Neuronal stem cell (in vitro differentiated cells): ENCODE data around the gene GBGT1.

Source experiments
- DNase-seq: peaks from one replicate; pipeline ENCODE4 v3.0.0-alpha.2; 2013; ENCODE audit warnings: low spot score
- H2AFZ ChIP-seq: one replicate; pipeline ENCODE4 v1.6.1; 2013; ENCODE audit warnings: mild to moderate bottlenecking, low read length, inconsistent platforms
- H2AK5ac ChIP-seq: 2 replicates; pipeline ENCODE4 v1.6.1; 2013; ENCODE audit warnings: low read depth, mild to moderate bottlenecking, inconsistent platforms, low read length, moderate library complexity, mixed read lengths
- H2BK120ac ChIP-seq: 2 replicates; pipeline ENCODE4 v1.6.1; 2013; ENCODE audit warnings: low read depth, mild to moderate bottlenecking, inconsistent platforms, low read length, moderate library complexity, mixed read lengths
- H2BK12ac ChIP-seq: one replicate; pipeline ENCODE4 v1.6.1; 2013; ENCODE audit warnings: low read length, inconsistent platforms
- H2BK15ac ChIP-seq: 2 replicates; pipeline ENCODE4 v1.6.1; 2013; ENCODE audit warnings: mild to moderate bottlenecking, low read length, inconsistent platforms, mixed read lengths
- H2BK5ac ChIP-seq: one replicate; pipeline ENCODE4 v1.6.1; 2013; ENCODE audit warnings: inconsistent platforms, mild to moderate bottlenecking, low read length, moderate library complexity
- H3K14ac ChIP-seq: one replicate; pipeline ENCODE4 v1.6.1; 2013; ENCODE audit warnings: low read length, inconsistent platforms
- H3K18ac ChIP-seq: 2 replicates; pipeline ENCODE4 v1.6.1; 2013; ENCODE audit warnings: low read length, inconsistent platforms
- H3K23ac ChIP-seq: 2 replicates; pipeline ENCODE4 v1.6.1; 2013; ENCODE audit warnings: low read depth, mild to moderate bottlenecking, mixed read lengths, low read length, inconsistent platforms; ENCODE audit not compliant: poor library complexity
- H3K27ac ChIP-seq: replicated peaks from 3 replicates; pipeline ENCODE4 v1.5.1; 2013; ENCODE audit warnings: low read length, inconsistent platforms
- H3K27me3 ChIP-seq, 3 experiments: 2 replicates each; pipeline ENCODE4 v1.6.1; 2013; ENCODE audit warnings: low read length in 3 of 3, mild to moderate bottlenecking in 2 of 3, inconsistent platforms in 1 of 3, low read depth in 1 of 3, mixed read lengths in 1 of 3, moderate library complexity in 1 of 3; ENCODE audit not compliant: control insufficient read depth in 3 of 3, insufficient read depth in 3 of 3
- H3K36me3 ChIP-seq, 2 donors: replicated peaks in 1 of 2; 2 replicates each; pipeline ENCODE4 v1.6.1; 2013; ENCODE audit warnings: low read length in 2 of 2; ENCODE audit not compliant: control insufficient read depth in 2 of 2, insufficient read depth in 2 of 2
- H3K4ac ChIP-seq: 2 replicates; pipeline ENCODE4 v1.6.1; 2013; ENCODE audit warnings: inconsistent platforms, mild to moderate bottlenecking, low read length, moderate library complexity
- H3K4me1 ChIP-seq, 2 donors: 1 replicate in 1 of 2; 2 replicates in 1 of 2; pipeline ENCODE4 v1.6.1; 2013; ENCODE audit warnings: low read length in 2 of 2, low read depth in 1 of 2; ENCODE audit not compliant: control insufficient read depth in 2 of 2, insufficient read depth in 1 of 2
- H3K4me2 ChIP-seq: one replicate; pipeline ENCODE4 v1.6.1; 2013; ENCODE audit warnings: mild to moderate bottlenecking, low read length, inconsistent platforms; ENCODE audit not compliant: insufficient read depth, poor library complexity, severe bottlenecking
- H3K4me3 ChIP-seq, 2 donors: 2 replicates each; pipeline ENCODE4 v1.5.1; 2013; ENCODE audit warnings: low read length in 2 of 2, mild to moderate bottlenecking in 2 of 2, inconsistent platforms in 1 of 2, moderate library complexity in 1 of 2
- H3K79me1 ChIP-seq: one replicate; pipeline ENCODE4 v1.6.1; 2013; ENCODE audit warnings: low read depth, mild to moderate bottlenecking, inconsistent platforms, low read length, moderate library complexity
- H3K9ac ChIP-seq: one replicate; pipeline ENCODE4 v1.6.1; 2013; ENCODE audit warnings: mild to moderate bottlenecking, low read depth, low read length, inconsistent platforms; ENCODE audit not compliant: poor library complexity
- H3K9me3 ChIP-seq, 2 donors: replicated peaks in 1 of 2; 2 replicates each; pipeline versions ENCODE3 to v1.6.1; 2013; ENCODE audit warnings: low read length in 2 of 2, mild to moderate bottlenecking in 2 of 2, inconsistent platforms in 1 of 2, low read depth in 1 of 2, mixed read lengths in 1 of 2, moderate library complexity in 1 of 2; ENCODE audit not compliant: control insufficient read depth in 2 of 2, insufficient read depth in 1 of 2
- H4K8ac ChIP-seq: one replicate; pipeline ENCODE4 v1.6.1; 2013; ENCODE audit warnings: low read depth, mild to moderate bottlenecking, inconsistent platforms, low read length, moderate library complexity
- H4K91ac ChIP-seq: one replicate; pipeline ENCODE4 v1.6.1; 2013; ENCODE audit warnings: low read length, low read depth, mild to moderate bottlenecking, inconsistent platforms; ENCODE audit not compliant: poor library complexity
- WGBS, 2 donors: extraction: QIAGEN DNeasy Blood & Tissue Kit; methylation state at CpG; one replicate each; pipeline ENCODE4 v1.1.7; 2013; ENCODE audit warnings: missing lambda C conversion rate in 2 of 2, mixed read lengths in 1 of 2; ENCODE audit not compliant: insufficient read length in 2 of 2, insufficient replicate concordance in 1 of 2; ENCODE audit errors: extremely low coverage in 2 of 2; 5-methylcytosine and 5-hydroxymethylcytosine counted together

Gene GBGT1

GRCh38 chr9:133130685-133131244 is 32.9 kb downstream of the GBGT1 start:
- WGBS, 2 donors, result no CpG with 5 or more reads among the region's 10 CpGs

DNA sequence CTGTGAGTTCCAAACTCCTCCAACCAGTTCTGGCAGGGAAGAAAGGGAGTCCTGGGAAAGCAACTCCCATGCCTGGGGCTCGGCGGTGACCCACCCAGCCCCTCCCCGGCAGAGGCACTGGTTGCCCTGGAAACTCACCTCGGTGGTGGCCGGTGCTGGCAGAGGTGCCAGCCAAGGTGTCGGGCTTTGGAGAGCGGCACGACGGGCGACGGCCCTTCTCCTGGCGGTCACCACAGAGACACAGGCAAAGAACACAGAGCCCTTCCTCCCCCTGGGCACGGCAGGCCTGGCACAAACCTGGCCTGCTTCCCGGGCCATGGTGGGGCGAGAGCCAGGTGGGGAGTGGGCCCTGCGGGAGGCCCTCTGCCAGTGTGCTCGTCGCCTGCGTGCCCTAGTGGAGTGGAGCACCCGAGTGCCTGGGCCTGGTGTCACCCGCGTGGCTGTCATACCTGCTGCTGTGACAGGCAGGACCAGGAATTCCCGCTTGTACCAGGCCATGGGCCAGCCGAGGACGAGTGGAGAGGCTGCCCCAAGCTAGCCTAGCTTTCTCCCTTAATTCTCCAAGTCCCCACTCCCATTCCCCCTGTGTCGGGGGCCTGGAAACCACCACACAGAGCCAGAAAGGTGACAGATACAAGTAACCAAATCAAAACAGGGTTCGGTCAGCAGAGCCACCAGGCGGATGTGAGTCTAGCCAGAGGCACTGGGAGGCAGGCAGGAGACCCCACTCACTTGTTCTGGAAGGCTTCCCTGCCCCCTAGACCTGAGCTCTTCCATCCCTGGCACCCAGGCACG is 34.5 kb downstream of the GBGT1 start:
- Histone ChIP-seq H3K4me3 (no peak overlapping the region), H3K9me3 (no peaks in the 10 kb centered on the region), H4K8ac (no peak overlapping the region), H3K27ac (no peak overlapping the region), H4K91ac (no peak overlapping the region), H3K18ac (no peak overlapping the region), H2BK120ac (peak overlapping the region; percentile 41), H3K79me1 (peaks cover 15% of the 10 kb centered on the region), H3K4ac (no peak overlapping the region), H2BK12ac (no peak overlapping the region), H3K27me3 (no peaks in the 10 kb centered on the region), H3K36me3 (peaks cover 5% of the 10 kb centered on the region in 2 donors), H2AK5ac (no peak overlapping the region), H3K4me2 (no peak overlapping the region), H2AFZ (no peak overlapping the region), H2BK5ac (no peak overlapping the region), H3K14ac (no peak overlapping the region), H3K9ac (no peak overlapping the region), H2BK15ac (no peak overlapping the region), H3K4me1 (peaks cover 17 to 22% of the 10 kb centered on the region in 2 donors), H3K23ac (no peak overlapping the region)
- DNase-seq, result no peak
- WGBS, 2 donors, result no CpG with 5 or more reads among the region's 29 CpGs

More at GRCh38 chr9:133130685-133131244, 32.9 kb downstream of the GBGT1 start:
- no peak overlapping the region for H4K8ac ChIP-seq
- peak overlapping the region; percentile 81 for H2AK5ac ChIP-seq
- H3K27ac ChIP-seq, result no peak overlapping the region
- no peak for DNase-seq
- H3K4me2 ChIP-seq, result no peak overlapping the region
- peak overlapping the region; percentile 17 for H2BK15ac ChIP-seq
- peaks cover 21 to 25% of the 10 kb centered on the region in 2 donors for H3K4me1 ChIP-seq
- no peak overlapping the region for H3K9ac ChIP-seq
- H3K79me1 ChIP-seq, result peaks cover 15% of the 10 kb centered on the region
- no peak overlapping the region for H3K4ac ChIP-seq
- peak overlapping the region; percentile 35 for H3K18ac ChIP-seq
- H3K9me3 ChIP-seq, result no peaks in the 10 kb centered on the region
- H2AFZ ChIP-seq, result no peak overlapping the region
- H3K4me3 ChIP-seq, result no peak overlapping the region
- H3K27me3 ChIP-seq, result no peaks in the 10 kb centered on the region
- no peak overlapping the region for H3K14ac ChIP-seq
- H3K23ac ChIP-seq, result no peak overlapping the region
- peaks cover 5% of the 10 kb centered on the region in 2 donors for H3K36me3 ChIP-seq
- no peak overlapping the region for H2BK120ac ChIP-seq
- H2BK12ac ChIP-seq, result no peak overlapping the region
- H4K91ac ChIP-seq, result no peak overlapping the region
- no peak overlapping the region for H2BK5ac ChIP-seq

DNA sequence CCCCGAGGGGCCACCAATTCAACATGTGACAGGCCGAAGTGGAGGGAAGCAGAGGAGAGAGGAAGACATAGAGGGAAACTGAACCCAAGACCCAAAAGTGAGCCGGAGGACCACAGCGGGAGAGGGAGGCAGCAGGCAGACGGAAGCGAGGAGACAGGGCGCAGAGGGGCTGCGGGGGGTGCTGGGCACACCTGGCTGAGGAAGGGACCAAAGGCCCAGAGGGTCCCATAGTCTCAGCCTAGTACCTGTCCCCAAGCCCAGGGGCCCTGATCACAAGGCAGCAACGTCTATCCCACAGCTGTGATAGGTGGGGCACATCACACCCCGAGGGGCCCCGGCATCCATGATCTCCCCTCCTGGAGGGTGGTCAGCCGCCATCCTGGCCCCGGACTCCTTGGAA is 35.6 kb downstream of the GBGT1 start:
- no peak for DNase-seq
- Histone ChIP-seq H4K91ac (peak overlapping the region; percentile 30), H3K14ac (no peak overlapping the region), H3K9ac (peak overlapping the region; percentile 44), H2AK5ac (no peak overlapping the region), H2AFZ (no peak overlapping the region), H3K4me2 (no peak overlapping the region), H3K36me3 (peaks cover 5% of the 10 kb centered on the region in 2 donors), H3K4me1 (peaks cover 14 to 15% of the 10 kb centered on the region in 2 donors), H2BK5ac (no peak overlapping the region), H3K27ac (no peak overlapping the region), H3K27me3 (no peaks in the 10 kb centered on the region), H3K23ac (no peak overlapping the region), H3K4me3 (no peak overlapping the region), H3K79me1 (peaks cover 14% of the 10 kb centered on the region), H2BK120ac (no peak overlapping the region), H3K18ac (no peak overlapping the region), H2BK12ac (no peak overlapping the region), H4K8ac (no peak overlapping the region), H3K9me3 (no peaks in the 10 kb centered on the region), H2BK15ac (no peak overlapping the region), H3K4ac (no peak overlapping the region)
- WGBS, 2 donors, result no CpG with 5 or more reads among the region's 13 CpGs

GRCh38 chr9:133127340-133127981 is 36.3 kb downstream of the GBGT1 start:
- Histone ChIP-seq H2BK12ac (peak overlapping the region; percentile 84), H2BK15ac (no peak overlapping the region), H3K14ac (no peak overlapping the region), H3K4me1 (peaks cover 13 to 15% of the 10 kb centered on the region in 2 donors), H3K79me1 (peaks cover 14% of the 10 kb centered on the region), H3K27me3 (no peaks in the 10 kb centered on the region), H2AK5ac (no peak overlapping the region), H3K9me3 (no peaks in the 10 kb centered on the region), H2BK5ac (no peak overlapping the region), H3K18ac (no peak overlapping the region), H3K23ac (peak overlapping the region; percentile 55), H3K9ac (no peak overlapping the region), H2AFZ (no peak overlapping the region), H3K4me3 (no peak overlapping the region), H3K4me2 (no peak overlapping the region), H3K36me3 (peaks cover 5% of the 10 kb centered on the region in 2 donors), H3K4ac (no peak overlapping the region), H4K8ac (no peak overlapping the region), H3K27ac (no peak overlapping the region), H2BK120ac (no peak overlapping the region), H4K91ac (no peak overlapping the region)
- DNase-seq, result no peak
- no CpG with 5 or more reads among the region's 23 CpGs for WGBS, 2 donors
